Epithelial cell of prostate (primary cell): ENCODE measurements around the gene APBA2.

Source experiments
- DNase-seq: peaks from one replicate; pipeline ENCODE4 v3.0.0-alpha.2; 2011; ENCODE audit warnings: low read depth, low spot score
- H3K27ac ChIP-seq: fragments of 450-650 bp; 2 replicates; pipeline ENCODE4 v1.5.1; 2017; ENCODE audit warnings: mild to moderate bottlenecking

The APBA2 gene

GRCh38 chr15:29046281-29046810, 160.6 kb downstream of the APBA2 start:
- DNase-seq: no peak
- H3K27ac ChIP-seq: no peak overlapping the region

DNA sequence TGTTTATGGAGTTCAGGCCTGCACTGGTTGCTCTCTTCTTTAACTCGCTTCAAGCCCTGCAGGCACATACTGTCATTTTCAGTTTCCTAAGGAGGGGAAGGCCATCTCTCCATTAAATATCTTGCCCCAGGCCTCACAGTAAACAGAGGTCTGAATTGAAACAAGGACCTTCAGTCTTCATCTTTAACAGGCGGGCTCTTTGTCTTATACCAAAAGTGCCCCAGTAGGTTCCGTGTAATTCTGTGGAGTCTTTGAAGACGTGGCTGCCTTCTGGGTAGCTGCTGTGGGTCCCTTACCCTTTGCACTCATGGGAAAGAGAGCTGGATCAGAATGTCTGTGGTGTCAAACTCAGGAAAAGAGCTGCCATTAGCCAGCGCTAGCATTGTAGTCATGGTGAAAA, 161.2 kb downstream of the APBA2 start:
- DNase-seq: no peak
- no peak overlapping the region for H3K27ac ChIP-seq

DNA sequence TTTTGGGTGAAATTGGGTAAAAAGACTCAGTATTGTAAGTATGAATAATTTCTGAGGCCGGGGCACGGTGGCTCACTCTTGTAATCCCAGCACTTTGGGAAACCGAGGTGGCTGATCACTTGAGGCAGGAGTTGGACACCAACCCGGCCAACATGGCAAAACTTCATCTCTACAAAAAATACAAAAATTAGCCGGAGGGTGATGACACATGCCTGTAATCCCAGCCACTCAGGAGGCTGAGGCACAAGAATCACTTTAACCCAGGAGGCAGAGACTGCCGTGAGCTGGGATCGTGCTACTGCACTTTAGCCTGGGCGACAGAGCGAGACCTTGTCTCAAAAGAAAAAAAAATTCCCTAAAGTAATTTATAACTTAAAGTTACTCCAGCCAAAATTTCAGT, 162.2 kb downstream of the APBA2 start:
- H3K27ac ChIP-seq: no peak overlapping the region
- DNase-seq: no peak

GRCh38 chr15:29050870-29051269, 165.1 kb downstream of the APBA2 start:
- H3K27ac ChIP-seq: no peak overlapping the region
- DNase-seq: no peak

DNA sequence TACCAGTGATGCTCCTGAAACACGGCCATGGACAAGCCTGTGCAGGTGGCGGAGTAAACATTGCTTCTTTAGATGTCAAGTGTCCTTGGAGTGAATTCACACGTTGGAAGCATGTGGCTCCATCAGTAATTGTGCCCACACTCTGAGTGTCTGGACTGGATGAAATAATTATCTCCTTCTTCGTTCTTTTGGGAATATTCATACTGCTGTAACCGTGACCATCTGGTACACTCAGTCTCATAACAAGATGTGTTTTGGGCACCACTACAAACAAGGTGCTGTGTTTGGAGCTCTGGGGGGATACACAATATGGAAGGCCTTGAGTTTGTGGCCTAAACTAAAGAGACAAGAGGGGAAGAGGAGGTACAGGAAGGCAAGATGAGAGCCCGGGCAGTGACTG, 165.6 kb downstream of the APBA2 start:
- no peak for DNase-seq
- H3K27ac ChIP-seq: no peak overlapping the region

- no peak for DNase-seq
- H3K27ac ChIP-seq: no peak overlapping the region
Observed at GRCh38 chr15:29053006-29053405, 167.2 kb downstream of the APBA2 start.

DNA sequence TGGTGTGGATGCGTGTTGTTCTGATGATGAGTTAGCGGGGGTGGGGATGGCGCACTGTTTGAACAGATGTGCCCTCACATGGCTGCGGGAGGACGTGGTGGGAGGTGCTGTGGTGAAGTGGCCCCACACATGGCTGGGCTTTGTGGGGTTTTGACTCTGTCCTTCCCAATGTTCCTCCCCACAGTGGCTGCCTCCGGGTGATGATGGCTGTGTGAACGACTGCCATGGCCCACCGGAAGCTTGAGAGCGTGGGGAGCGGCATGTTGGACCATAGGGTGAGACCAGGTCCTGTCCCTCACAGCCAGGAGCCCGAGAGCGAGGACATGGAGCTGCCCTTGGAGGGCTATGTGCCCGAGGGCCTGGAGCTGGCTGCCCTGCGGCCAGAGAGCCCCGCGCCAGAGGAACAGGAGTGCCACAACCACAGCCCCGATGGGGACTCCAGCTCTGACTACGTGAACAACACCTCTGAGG, 167.9 kb downstream of the APBA2 start:
- DNase-seq: no peak
- no peak overlapping the region for H3K27ac ChIP-seq

- no peak overlapping the region for H3K27ac ChIP-seq
- DNase-seq: no peak
Observed at GRCh38 chr15:29054171-29055045, 168.6 kb downstream of the APBA2 start.

DNA sequence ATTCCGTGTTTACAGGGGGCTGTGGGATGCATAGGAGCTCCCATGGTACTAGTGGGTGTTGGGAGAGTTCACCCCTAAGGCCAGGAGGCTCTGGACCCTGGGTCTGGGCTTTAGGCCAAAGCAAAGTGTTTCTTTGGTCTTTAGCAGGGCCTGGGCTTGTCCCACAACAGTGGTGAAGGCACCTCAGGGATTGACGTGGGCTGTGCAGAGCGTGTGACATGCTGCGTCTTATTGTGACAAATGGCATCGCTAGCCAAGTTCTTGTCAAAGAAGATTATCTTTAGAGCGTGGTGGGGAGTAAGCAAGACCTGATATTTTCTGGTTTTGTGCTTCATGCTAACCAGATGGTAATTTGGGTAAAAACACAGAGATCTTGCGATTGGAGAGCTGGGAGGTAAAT, 170.1 kb downstream of the APBA2 start:
- no peak overlapping the region for H3K27ac ChIP-seq

DNA sequence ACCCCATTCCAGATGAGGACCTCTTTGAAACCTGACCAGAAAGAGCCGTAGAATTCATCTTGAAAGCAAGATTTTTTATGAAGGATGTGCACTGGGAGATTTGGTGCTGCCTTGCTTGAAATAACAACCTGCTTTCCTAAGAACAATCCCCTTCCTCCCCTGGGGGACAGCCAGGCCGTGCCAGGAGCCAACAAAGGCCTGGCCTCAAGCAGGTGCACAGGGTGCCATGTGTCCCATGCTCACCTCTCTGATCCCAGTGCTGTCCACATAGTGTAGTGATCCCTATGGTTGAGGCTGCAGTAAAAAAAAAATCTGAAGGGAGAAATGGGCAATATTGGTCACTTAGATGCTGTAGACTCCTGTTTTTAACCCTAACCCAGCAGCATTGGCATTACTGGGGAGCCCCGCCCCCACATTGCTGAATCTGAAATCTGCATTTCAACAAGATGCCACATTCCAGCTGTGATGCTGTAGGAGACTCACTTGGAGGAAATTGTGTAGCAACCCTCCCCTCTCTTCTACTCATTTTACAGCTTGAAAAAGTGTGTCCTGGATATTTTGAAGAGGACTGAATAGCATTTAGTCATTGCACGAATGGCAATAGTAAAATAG, 171.2 kb downstream of the APBA2 start:
- no peak overlapping the region for H3K27ac ChIP-seq
- DNase-seq: no peak

More for the DNA sequence above, 170.1 kb downstream of the APBA2 start:
- DNase-seq: no peak

- no peak overlapping the region for H3K27ac ChIP-seq
- DNase-seq: no peak
Observed at GRCh38 chr15:29057856-29058255, 172.1 kb downstream of the APBA2 start.

GRCh38 chr15:29058903-29059539, 173.2 kb downstream of the APBA2 start:
- no peak for DNase-seq
- H3K27ac ChIP-seq: no peak overlapping the region

DNA sequence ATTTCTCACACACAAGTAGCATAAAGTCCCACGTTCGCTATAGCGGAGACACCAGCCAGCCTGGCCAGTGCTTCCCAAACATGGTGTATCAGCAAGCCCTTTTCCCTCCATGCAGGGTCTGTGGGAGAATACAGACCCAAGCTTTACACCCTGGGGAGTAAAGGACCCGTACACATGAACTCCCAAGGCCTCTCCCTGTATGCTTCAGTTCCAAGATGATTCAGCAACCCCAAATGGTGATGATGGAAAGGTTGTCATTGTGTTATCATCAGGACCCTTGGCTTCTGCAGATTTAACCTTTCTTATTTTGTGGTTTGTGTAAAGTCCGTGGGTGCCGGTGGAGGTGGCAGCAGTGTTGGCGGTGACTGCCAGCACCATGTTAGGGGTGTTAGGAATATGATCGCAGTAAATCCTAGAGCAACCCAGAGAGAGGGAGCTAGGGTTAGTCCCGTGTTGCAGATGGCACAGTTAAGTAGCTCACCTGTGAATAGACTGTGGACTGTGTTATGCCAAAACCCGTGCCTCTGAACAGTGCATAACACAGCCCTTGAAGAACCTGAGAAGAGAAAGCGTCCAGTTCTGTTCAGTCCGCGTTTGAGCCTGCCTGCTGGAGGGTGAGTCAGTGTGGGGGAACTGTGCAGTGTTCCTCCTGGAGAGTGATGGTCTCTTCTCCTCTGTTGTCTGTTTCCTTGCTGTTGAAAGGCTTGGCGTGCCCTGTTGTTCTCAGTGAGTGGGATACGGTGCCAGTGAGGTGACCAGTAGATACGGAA, 174.3 kb downstream of the APBA2 start:
- no peak overlapping the region for H3K27ac ChIP-seq
- DNase-seq: no peak

DNA sequence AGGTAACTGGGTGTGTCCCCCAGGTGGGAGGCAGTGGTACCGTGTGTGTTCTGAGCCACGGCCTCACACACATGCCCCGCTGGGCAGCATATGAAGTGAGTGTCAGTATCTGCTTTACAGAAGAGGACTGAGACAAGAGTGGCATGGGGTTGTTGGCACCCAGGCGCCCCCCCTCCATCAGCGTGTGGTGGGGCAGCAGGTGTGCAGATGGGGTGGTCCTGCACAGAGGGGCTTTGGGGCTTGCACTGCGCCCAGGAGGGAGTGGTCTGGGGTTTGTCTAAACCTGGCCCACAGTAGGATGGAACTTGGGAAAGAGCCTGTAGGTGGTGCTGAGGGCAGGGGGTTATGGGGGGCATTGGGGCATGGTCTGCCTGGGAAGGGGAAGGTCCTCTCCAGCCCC, 176.0 kb downstream of the APBA2 start:
- H3K27ac ChIP-seq: no peak overlapping the region
- no peak for DNase-seq

DNA sequence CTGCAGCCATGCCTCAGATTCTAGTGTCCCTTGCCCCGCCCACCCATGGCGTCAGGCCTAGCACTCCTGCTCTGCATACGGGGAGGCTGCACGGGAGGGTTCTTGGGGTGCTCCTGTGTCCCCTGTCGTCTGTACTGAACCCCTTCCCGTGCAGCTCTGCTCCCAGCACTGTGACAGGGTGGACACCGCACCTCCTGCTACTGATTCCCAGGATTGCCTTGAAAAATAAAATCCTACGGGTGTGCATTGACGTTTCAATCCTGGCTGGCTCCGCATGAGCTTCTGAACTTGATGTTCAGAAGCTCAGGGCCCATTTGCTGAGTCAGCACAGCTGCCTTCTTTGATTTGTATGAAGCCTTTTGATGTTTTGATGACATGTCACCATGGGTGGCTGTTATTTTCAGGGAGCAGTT, 176.4 kb downstream of the APBA2 start:
- DNase-seq: no peak
- H3K27ac ChIP-seq: no peak overlapping the region

GRCh38 chr15:29062626-29063025, 176.9 kb downstream of the APBA2 start:
- no peak overlapping the region for H3K27ac ChIP-seq
- no peak for DNase-seq

DNA sequence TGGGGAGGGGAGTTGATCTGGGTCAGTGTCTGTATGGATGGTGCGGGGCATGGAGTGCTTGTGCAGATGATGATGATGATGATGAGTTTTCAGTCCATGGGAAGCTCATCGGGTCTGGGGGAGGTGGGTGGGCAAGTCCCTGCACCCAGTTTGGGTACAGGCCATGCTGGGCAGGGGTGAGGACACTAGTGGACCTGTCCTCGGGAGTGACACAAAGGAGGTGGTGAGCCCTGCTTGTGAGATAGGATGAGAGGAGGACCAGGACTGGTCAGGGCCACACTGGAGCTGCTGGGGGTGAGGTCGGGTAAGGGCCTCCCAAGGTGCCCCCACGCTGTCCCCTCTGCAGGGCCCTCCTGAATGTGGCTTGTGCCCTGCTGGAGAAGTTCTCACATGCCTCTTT, 177.9 kb downstream of the APBA2 start:
- no peak overlapping the region for H3K27ac ChIP-seq
- DNase-seq: no peak

GRCh38 chr15:29064290-29064689, 178.5 kb downstream of the APBA2 start:
- no peak for DNase-seq
- H3K27ac ChIP-seq: no peak overlapping the region

- no peak for DNase-seq
- no peak overlapping the region for H3K27ac ChIP-seq
Observed at GRCh38 chr15:29064731-29065130, 179.0 kb downstream of the APBA2 start.

DNA sequence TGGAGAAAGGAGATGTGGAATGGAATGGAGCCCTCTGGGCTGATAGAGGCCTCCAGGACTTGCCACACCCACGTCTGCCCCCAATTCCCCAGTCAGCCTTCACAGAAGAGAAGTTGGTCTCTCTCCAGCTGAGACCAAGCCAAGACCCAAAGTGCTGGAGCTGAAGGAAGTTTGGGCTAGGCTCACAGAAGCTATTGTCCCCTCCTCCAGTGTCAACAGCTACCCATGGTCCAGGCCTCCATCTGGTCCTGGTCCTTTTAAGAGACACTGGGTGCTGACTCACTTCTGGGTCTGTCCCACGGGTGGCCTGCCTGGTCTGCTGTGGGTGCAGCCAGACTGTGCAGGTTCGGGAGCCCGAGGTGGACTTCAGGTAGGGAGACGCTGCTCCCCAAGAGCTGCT, 179.8 kb downstream of the APBA2 start:
- H3K27ac ChIP-seq: no peak overlapping the region
- DNase-seq: no peak
